Measurements from ENCODE around the gene PGR. TPM values are rescaled to one million over a fixed set of nuclear protein-coding genes. Genes with fewer than 3 reads are reported as not detected.

The PGR gene
- total RNA-seq, 1 donor from 2014 or later: 0.23 TPM

GRCh38 chr11:101083335-101083734 lies 46.3 kb downstream of the PGR start:
- ATAC-seq: no peak
- DNase-seq (ENCODE audit: low spot score): no peak

- no peak for DNase-seq (ENCODE audit: low spot score)
- no peak for ATAC-seq
These were observed 46.8 kb downstream of the PGR start for GRCh38 chr11:101082813-101083212.

- DNase-seq (ENCODE audit: low spot score) (no peak), ATAC-seq (no peak)
These were observed 65.9 kb downstream of the PGR start for GRCh38 chr11:101063706-101064105.

GRCh38 chr11:101061606-101062005 lies 68.0 kb downstream of the PGR start:
- DNase-seq (ENCODE audit: low spot score) (no peak), ATAC-seq (no peak)

GRCh38 chr11:101059331-101059730 lies 70.3 kb downstream of the PGR start:
- ATAC-seq (no peak), DNase-seq (ENCODE audit: low spot score) (no peak)

- ATAC-seq: no peak
- DNase-seq (ENCODE audit: low spot score): no peak
These were observed 76.1 kb downstream of the PGR start for GRCh38 chr11:101053492-101053891.

GRCh38 chr11:101051677-101052076 lies 77.9 kb downstream of the PGR start:
- ATAC-seq: no peak
- DNase-seq (ENCODE audit: low spot score): no peak

- ATAC-seq (no peak), DNase-seq (ENCODE audit: low spot score) (no peak)
These were observed 79.8 kb downstream of the PGR start for GRCh38 chr11:101049813-101050212.

- ATAC-seq: no peak
- no peak for DNase-seq (ENCODE audit: low spot score)
These were observed 80.5 kb downstream of the PGR start for GRCh38 chr11:101049123-101049522.

GRCh38 chr11:101048479-101048878 lies 81.1 kb downstream of the PGR start:
- ATAC-seq (no peak), DNase-seq (ENCODE audit: low spot score) (no peak)

GRCh38 chr11:101046947-101047346 lies 82.7 kb downstream of the PGR start:
- ATAC-seq (no peak), DNase-seq (ENCODE audit: low spot score) (no peak)

- ATAC-seq: no peak
These were observed 84.2 kb downstream of the PGR start for GRCh38 chr11:101045415-101045814.

GRCh38 chr11:101043940-101044339 lies 85.7 kb downstream of the PGR start:
- DNase-seq (ENCODE audit: low spot score): no peak
- no peak for ATAC-seq

More at GRCh38 chr11:101045415-101045814, 84.2 kb downstream of the PGR start:
- DNase-seq (ENCODE audit: low spot score): no peak

- no peak for DNase-seq (ENCODE audit: low spot score)
- ATAC-seq: no peak
These were observed 93.7 kb downstream of the PGR start for GRCh38 chr11:101035872-101036271.

- DNase-seq (ENCODE audit: low spot score): no peak
- ATAC-seq: peak; percentile 58
These were observed 95.5 kb downstream of the PGR start for GRCh38 chr11:101034076-101034475.

GRCh38 chr11:101032991-101033390 lies 96.6 kb downstream of the PGR start:
- ATAC-seq: no peak

GRCh38 chr11:101031713-101032112 lies 97.9 kb downstream of the PGR start:
- DNase-seq (ENCODE audit: low spot score) (no peak), ATAC-seq (no peak)

More at GRCh38 chr11:101032991-101033390, 96.6 kb downstream of the PGR start:
- DNase-seq (ENCODE audit: low spot score): no peak

GRCh38 chr11:101030692-101031091 lies 98.9 kb downstream of the PGR start:
- no peak for DNase-seq (ENCODE audit: low spot score)
- no peak for ATAC-seq

GRCh38 chr11:101030015-101030414 lies 99.6 kb downstream of the PGR start:
- ATAC-seq (no peak), DNase-seq (ENCODE audit: low spot score) (no peak)

- no peak for DNase-seq (ENCODE audit: low spot score)
- no peak for ATAC-seq
These were observed 101.0 kb downstream of the PGR start for GRCh38 chr11:101028644-101029043.

GRCh38 chr11:101022256-101022655 lies 107.4 kb downstream of the PGR start:
- DNase-seq (ENCODE audit: low spot score) (no peak), ATAC-seq (no peak)

GRCh38 chr11:101019870-101020269 lies 109.7 kb downstream of the PGR start:
- ATAC-seq (no peak), DNase-seq (ENCODE audit: low spot score) (no peak)

- ATAC-seq (no peak), DNase-seq (ENCODE audit: low spot score) (no peak)
These were observed 114.9 kb downstream of the PGR start for GRCh38 chr11:101014600-101015285.

Data from left lobe of liver (tissue), 2 donors.